IPS DF 19.7 (cell line): ENCODE data around the gene MID1.

Source experiments
- DNase-seq: peaks from one replicate; pipeline ENCODE4 v3.0.0-alpha.2; 2013; ENCODE audit warnings: low read depth, low spot score

The MID1 gene

GRCh38 chrX:10620121-10620699 lies at the start of gene MID1:
TSS of gene MID1 (minus strand) at chrX:10620585. CDS start at chrX:10567547, 53,038 bp downstream.
- DNase-seq, result no peak

- DNase-seq, result no peak
Measured at GRCh38 chrX:10667143-10667542, 46.8 kb upstream of the MID1 start.

- DNase-seq, result no peak
Measured at GRCh38 chrX:10666102-10666501, 45.7 kb upstream of the MID1 start.

- DNase-seq, result no peak
Measured at GRCh38 chrX:10665681-10666080, 45.3 kb upstream of the MID1 start.

GRCh38 chrX:10660171-10660570 lies 39.8 kb upstream of the MID1 start:
- DNase-seq, result peak; percentile 30

- no peak for DNase-seq
Measured at GRCh38 chrX:10656214-10656613, 35.8 kb upstream of the MID1 start.

GRCh38 chrX:10654960-10655359 lies 34.6 kb upstream of the MID1 start:
- DNase-seq, result no peak

- DNase-seq, result no peak
Measured at GRCh38 chrX:10653302-10653701, 32.9 kb upstream of the MID1 start.

- DNase-seq, result no peak
Measured at GRCh38 chrX:10649265-10649664, 28.9 kb upstream of the MID1 start.

GRCh38 chrX:10648614-10649013 lies 28.2 kb upstream of the MID1 start:
- no peak for DNase-seq

- no peak for DNase-seq
Measured at GRCh38 chrX:10636851-10637250, 16.5 kb upstream of the MID1 start.

GRCh38 chrX:10636337-10636736 lies 16.0 kb upstream of the MID1 start:
- DNase-seq, result no peak

GRCh38 chrX:10634392-10635161 lies 14.2 kb upstream of the MID1 start:
- no peak for DNase-seq

- no peak for DNase-seq
Measured at GRCh38 chrX:10633722-10634121, 13.3 kb upstream of the MID1 start.

GRCh38 chrX:10631416-10632145 lies 11.2 kb upstream of the MID1 start:
- DNase-seq, result no peak

GRCh38 chrX:10630320-10630719 lies 9.9 kb upstream of the MID1 start:
- DNase-seq, result no peak

GRCh38 chrX:10629905-10630304 lies 9.5 kb upstream of the MID1 start:
- DNase-seq, result no peak

- no peak for DNase-seq
Measured at GRCh38 chrX:10628906-10629305, 8.5 kb upstream of the MID1 start.

GRCh38 chrX:10622197-10622596 lies 1.8 kb upstream of the MID1 start:
- DNase-seq, result no peak

- no peak for DNase-seq
Measured at GRCh38 chrX:10619425-10620046, 849 bp downstream of the MID1 start.

- no peak for DNase-seq
Measured at GRCh38 chrX:10618961-10619360, 1.4 kb downstream of the MID1 start.

- DNase-seq, result no peak
Measured at GRCh38 chrX:10617999-10618351, 2.4 kb downstream of the MID1 start.
